Measurements from ENCODE around the gene SLC8A1.

DNA sequence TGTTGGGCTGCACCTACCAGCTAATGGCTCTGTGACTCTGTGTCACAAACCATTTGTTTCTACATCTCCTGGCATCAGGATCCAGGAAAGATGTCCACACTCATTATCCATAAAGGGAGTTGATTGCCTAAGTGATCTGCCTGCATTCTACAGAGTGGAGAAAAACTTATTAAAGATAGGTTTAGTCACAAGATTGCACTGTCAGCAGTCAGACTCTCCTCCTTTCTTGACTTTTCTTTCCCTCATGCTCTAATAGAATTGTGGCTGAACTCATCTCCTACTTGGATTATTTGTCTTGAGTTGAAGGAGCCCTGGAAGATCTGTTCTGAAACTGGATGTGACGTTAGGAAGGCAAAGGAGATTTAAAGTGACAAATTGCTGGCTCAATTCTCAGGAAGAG is 152.7 kb downstream of the SLC8A1 start:
- TF ChIP-seq, protein P1, sequence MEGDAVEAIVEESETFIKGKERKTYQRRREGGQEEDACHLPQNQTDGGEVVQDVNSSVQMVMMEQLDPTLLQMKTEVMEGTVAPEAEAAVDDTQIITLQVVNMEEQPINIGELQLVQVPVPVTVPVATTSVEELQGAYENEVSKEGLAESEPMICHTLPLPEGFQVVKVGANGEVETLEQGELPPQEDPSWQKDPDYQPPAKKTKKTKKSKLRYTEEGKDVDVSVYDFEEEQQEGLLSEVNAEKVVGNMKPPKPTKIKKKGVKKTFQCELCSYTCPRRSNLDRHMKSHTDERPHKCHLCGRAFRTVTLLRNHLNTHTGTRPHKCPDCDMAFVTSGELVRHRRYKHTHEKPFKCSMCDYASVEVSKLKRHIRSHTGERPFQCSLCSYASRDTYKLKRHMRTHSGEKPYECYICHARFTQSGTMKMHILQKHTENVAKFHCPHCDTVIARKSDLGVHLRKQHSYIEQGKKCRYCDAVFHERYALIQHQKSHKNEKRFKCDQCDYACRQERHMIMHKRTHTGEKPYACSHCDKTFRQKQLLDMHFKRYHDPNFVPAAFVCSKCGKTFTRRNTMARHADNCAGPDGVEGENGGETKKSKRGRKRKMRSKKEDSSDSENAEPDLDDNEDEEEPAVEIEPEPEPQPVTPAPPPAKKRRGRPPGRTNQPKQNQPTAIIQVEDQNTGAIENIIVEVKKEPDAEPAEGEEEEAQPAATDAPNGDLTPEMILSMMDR (IDR thresholded peaks at IDR 0.05; ENCODE audit: insufficient read depth, low read length): no peak
- TF ChIP-seq POLR2AphosphoS5 (IDR thresholded peaks at IDR 0.05; ENCODE audit: low read depth): no peak

All from HL-60 (cell line).